ENCODE data around the gene BAHCC1.

- no peak for TF ChIP-seq TAF1 (IDR thresholded peaks at IDR 0.05; ENCODE audit: low read depth)
- TF ChIP-seq CTCF (IDR thresholded peaks at IDR 0.05; ENCODE audit: poor library complexity, severe bottlenecking) = no peak
- no peak for TF ChIP-seq SMC3 (conservative IDR thresholded peaks at IDR 0.05; ENCODE audit: poor library complexity)
- no peak for TF ChIP-seq POLR2AphosphoS5 (IDR thresholded peaks at IDR 0.05)
- TF ChIP-seq REST (IDR thresholded peaks at IDR 0.05; ENCODE audit: borderline replicate concordance) = no peak
- no peak for TF ChIP-seq MXI1 (conservative IDR thresholded peaks at IDR 0.05; ENCODE audit: poor library complexity, severe bottlenecking)
These were observed 38.8 kb downstream of the BAHCC1 start for GRCh38 chr17:81434072-81434471.
